PC-9 (cell line): ENCODE results near the gene HRH4.

Experiments used
- CTCF ChIP-seq: fragments of 200-600 bp; sonication (generic); conservative IDR thresholded peaks from 2 replicates; pipeline ENCODE4 v1.6.1; 2017; ENCODE audit warnings: mixed run types, antibody characterized with exemption, mild to moderate bottlenecking, moderate library complexity
- EZH2 ChIP-seq: fragments of 200-600 bp; sonication (generic); IDR thresholded peaks from 2 replicates; pipeline ENCODE4 v1.8.0; 2017; ENCODE audit warnings: antibody characterized with exemption, low read depth

GRCh38 chr18:24428709-24429108 is 31.7 kb upstream of the HRH4 start:
- TF ChIP-seq CTCF (0 out of 2 replicates have a peak, but pooled peaks have one; percentile 32), EZH2 (no peak)
